HCT116 (cell line): ENCODE results near the gene C14orf93. TPM values are rescaled to one million over a fixed set of nuclear protein-coding genes. Genes with fewer than 3 reads are reported as not detected.
A peak's percentile ranks its signal among the peaks of the same experiment; 100 is the strongest.

Experiments used
- ATAC-seq: fragments of 200-7000 bp; cut with Tn5 transposase; 2 replicates; pipeline ENCODE4 v1.9.1; 2020; ENCODE audit warnings: mild to moderate bottlenecking, moderate library complexity
- BruUV-seq: library from RNA; stranded (reverse); fragments of 400-500 nt; replicated peaks from 2 replicates; lab custom pipeline; 2021; lab: Mats Ljungman, UMichigan
- CTCF ChIA-PET: fragments of 300-600 bp; sonication (Branson Sonifier 250); formaldehyde crosslinking; loops from one replicate; lab custom pipeline; 2021; ENCODE audit warnings: antibody characterized with exemption; lab: Charles Lee
- POLR2A ChIA-PET: fragments of 300-600, 350-600 bp; sonication (Branson Sonifier 250); formaldehyde crosslinking; loops from one replicate; lab custom pipeline; 2021; ENCODE audit warnings: antibody characterized with exemption; lab: Charles Lee
- RAD21 ChIA-PET, 2 experiments: fragments of 300-600 bp; sonication (Branson Sonifier 250); formaldehyde crosslinking; loops; one replicate each; lab custom pipeline; 2023; ENCODE audit warnings: low total read pairs in 2 of 2; ENCODE audit not compliant: uncharacterized antibody in 2 of 2, unreplicated experiment in 2 of 2, low non-redundant PET in 1 of 2; lab: Charles Lee
- DNase-seq: peaks from one replicate; pipeline ENCODE4 v3.0.0-alpha.2; 2010; ENCODE audit warnings: low read depth, low spot score
- H2AFZ ChIP-seq: fragments of 200-600 bp; shearing (Covaris generic), sonication (generic); 2 replicates; pipeline ENCODE4 v1.6.1; 2017; ENCODE audit warnings: low read depth, mixed run types, mixed read lengths, antibody characterized with exemption, low read length; ENCODE audit not compliant: poor library complexity, severe bottlenecking
- H3K27ac ChIP-seq: 2 replicates; pipeline ENCODE4 v1.5.1; 2012; ENCODE audit warnings: low read depth, low read length
- H3K27me3 ChIP-seq: fragments of 200-600 bp; sonication (generic); 2 replicates; pipeline ENCODE4 v1.6.1; 2016; ENCODE audit warnings: mixed run types, low read length, mixed read lengths; ENCODE audit not compliant: insufficient read depth
- H3K36me3 ChIP-seq, 2 experiments: fragments of 200-500 bp in 1 of 2; fragments of 200-600 bp in 1 of 2; sonication (Bioruptor generic) in 1 of 2; sonication (generic) in 1 of 2; 2 replicates each; pipeline versions ENCODE4 v1.5.1 to v1.6.1; 2014 to 2016; ENCODE audit warnings: low read length in 2 of 2, inconsistent platforms in 1 of 2, mixed read lengths in 1 of 2, mixed run types in 1 of 2; ENCODE audit not compliant: insufficient read depth in 2 of 2, control insufficient read depth in 1 of 2
- H3K4me1 ChIP-seq, 2 experiments: fragments of 200-600 bp in 1 of 2; sonication (generic) in 1 of 2; 2 replicates each; pipeline versions ENCODE4 v1.5.1 to v1.6.1; 2012 to 2017; ENCODE audit warnings: low read length in 2 of 2, inconsistent platforms in 1 of 2, mild to moderate bottlenecking in 1 of 2, mixed read lengths in 1 of 2, mixed run types in 1 of 2, moderate library complexity in 1 of 2; ENCODE audit not compliant: insufficient read depth in 2 of 2, control insufficient read depth in 1 of 2
- H3K4me2 ChIP-seq: fragments of 200-600 bp; sonication (generic); 2 replicates; pipeline ENCODE4 v1.6.1; 2017; ENCODE audit warnings: mixed run types, low read length, mixed read lengths
- H3K4me3 ChIP-seq, 2 experiments: fragments of 200-600 bp in 1 of 2; sonication (generic) in 1 of 2; replicated peaks in 1 of 2; 2 replicates each; pipeline ENCODE4 v1.5.1; 2011 to 2016; ENCODE audit warnings: low read length in 2 of 2, control low read depth in 1 of 2, low read depth in 1 of 2, mild to moderate bottlenecking in 1 of 2, mixed read lengths in 1 of 2, mixed run types in 1 of 2
- H3K79me2 ChIP-seq: fragments of 200-600 bp; sonication (generic); 2 replicates; pipeline ENCODE4 v1.6.1; 2017; ENCODE audit warnings: mild to moderate bottlenecking, mixed run types, low read length, moderate library complexity, mixed read lengths; ENCODE audit not compliant: insufficient read depth
- H3K9ac ChIP-seq: fragments of 200-600 bp; sonication (generic); 2 replicates; pipeline ENCODE4 v1.6.1; 2016; ENCODE audit warnings: low read length, mixed read lengths
- H3K9me2 ChIP-seq: fragments of 200-600 bp; sonication (generic), shearing (Covaris generic); 2 replicates; pipeline ENCODE4 v1.6.1; 2017; ENCODE audit warnings: mixed run types, mild to moderate bottlenecking, moderate library complexity; ENCODE audit not compliant: insufficient read depth
- H3K9me3 ChIP-seq, 2 experiments: fragments of 200-500 bp in 1 of 2; fragments of 200-600 bp in 1 of 2; sonication (Bioruptor generic) in 1 of 2; sonication (generic) in 1 of 2; 2 replicates each; pipeline ENCODE4 v1.6.1; 2014 to 2017; ENCODE audit warnings: low read length in 2 of 2, mixed read lengths in 2 of 2, inconsistent platforms in 1 of 2, low read depth in 1 of 2, mild to moderate bottlenecking in 1 of 2, mixed run types in 1 of 2, moderate library complexity in 1 of 2; ENCODE audit not compliant: control insufficient read depth in 1 of 2, insufficient read depth in 1 of 2
- H4K20me1 ChIP-seq: fragments of 200-600 bp; sonication (generic), shearing (Covaris generic); 2 replicates; pipeline ENCODE4 v1.6.1; 2017; ENCODE audit warnings: mixed run types, mild to moderate bottlenecking, moderate library complexity; ENCODE audit not compliant: insufficient read depth
- CBX3 ChIP-seq: IDR thresholded peaks from 2 replicates; pipeline ENCODE4 v1.6.1; 2012; ENCODE audit warnings: low read depth
- EGR1 ChIP-seq: IDR thresholded peaks from 2 replicates; pipeline ENCODE4 v1.6.1; 2012; ENCODE audit warnings: low read depth
- EZH2 ChIP-seq: fragments of 200-600 bp; sonication (generic); IDR thresholded peaks from 2 replicates; pipeline ENCODE4 v1.6.1; 2017; ENCODE audit warnings: antibody characterized with exemption, mixed run types
- EZH2phosphoT487 ChIP-seq: fragments of 200-600 bp; IDR thresholded peaks from 2 replicates; pipeline ENCODE4 v1.6.1; 2018; ENCODE audit warnings: antibody characterized with exemption, borderline replicate concordance
- FOSL1 ChIP-seq: IDR thresholded peaks from 2 replicates; pipeline ENCODE4 v1.6.1; 2012; ENCODE audit warnings: low read depth
- JUND ChIP-seq: IDR thresholded peaks from 2 replicates; pipeline ENCODE4 v1.6.1; 2012
- POLR2A ChIP-seq: IDR thresholded peaks from 2 replicates; pipeline ENCODE4 v1.7.0; 2011; ENCODE audit warnings: borderline replicate concordance; ENCODE audit not compliant: insufficient read depth, insufficient read length; ENCODE audit errors: extremely low read depth
- REST ChIP-seq: IDR thresholded peaks from 2 replicates; pipeline ENCODE4 v1.6.1; 2012; ENCODE audit warnings: low read depth
- SIN3A ChIP-seq: IDR thresholded peaks from 2 replicates; pipeline ENCODE4 v1.6.1; 2012; ENCODE audit warnings: low read depth
- SP1 ChIP-seq: IDR thresholded peaks from 2 replicates; pipeline ENCODE4 v1.6.1; 2012; ENCODE audit warnings: low read depth
- SRF ChIP-seq: IDR thresholded peaks from 2 replicates; pipeline ENCODE4 v1.6.1; 2012; ENCODE audit warnings: low read depth
- TCF7L2 ChIP-seq: IDR thresholded peaks from 2 replicates; pipeline ENCODE4 v1.7.0; 2011; ENCODE audit warnings: borderline replicate concordance, inconsistent platforms; ENCODE audit not compliant: insufficient read depth, insufficient read length; ENCODE audit errors: extremely low read depth
- intact Hi-C: fragments of 100-400 bp; cut with micrococcal nuclease; formaldehyde crosslinking; loops from 2 replicates; pipeline ENCODE4 v1.10.0; 2022
- total RNA-seq: library from RNA; stranded (reverse); gene quantifications from one replicate; pipeline ENCODE4 v1.2.1, GENCODE V29; 2021; ENCODE audit not compliant: unreplicated experiment
- TF ChIP-seq, protein P1 (sequence below): IDR thresholded peaks from 2 replicates; pipeline ENCODE4 v1.6.1; 2012

The C14orf93 gene
- total RNA-seq, 1 experiment from 2014 or later: 13.7 TPM

- peak overlapping the region; percentile 96 for H3K9ac ChIP-seq
- peak overlapping the region; percentile 51 for H3K4me2 ChIP-seq
- no peaks in the 10 kb centered on the region for H3K9me3 ChIP-seq
- CTCF ChIA-PET: interaction anchor here (1.0 to 1.4 kb wide), 2 partner anchors 22 to 49 kb away, joined by 3 to 4 read pairs; no protein-coding TSS in a partner anchor
- H4K20me1 ChIP-seq: no peaks in the 10 kb centered on the region
- peak overlapping the region; percentile 84 to 98 for H3K4me3 ChIP-seq
- no peak for TF ChIP-seq FOSL1
- TF ChIP-seq SRF: 0 out of 2 replicates have a peak, but pooled peaks have one; percentile 27
- TF ChIP-seq CBX3: 0 out of 2 replicates have a peak, but pooled peaks have one; percentile 8
- TF ChIP-seq, all 23 proteins: peak for 2
- DNase-seq (no peak), ATAC-seq (no peak)
- Histone ChIP-seq H3K36me3 (peaks cover 16 to 26% of the 10 kb centered on the region in 2 experiments), H3K27me3 (no peaks in the 10 kb centered on the region), H3K27ac (peak overlapping the region; percentile 84), H2AFZ (peak overlapping the region; percentile 54), H3K79me2 (peaks cover 39% of the 10 kb centered on the region), H3K9me2 (no peaks in the 10 kb centered on the region), H3K4me1 (peaks cover 10 to 18% of the 10 kb centered on the region in 2 experiments; a peak in 3 of 4 replicates)
- ChIA-PET RAD21 (no interaction called here), POLR2A (interaction anchor here (1.2 kb wide), 1 partner anchor 28 kb away, joined by 4 read pairs; no protein-coding TSS in a partner anchor)
- TSS peak; percentile 73 for BruUV-seq
- intact Hi-C loops: no loop called here
Observed at GRCh38 chr14:23035303-23036144, 25.6 kb upstream of the C14orf93 start.

DNA sequence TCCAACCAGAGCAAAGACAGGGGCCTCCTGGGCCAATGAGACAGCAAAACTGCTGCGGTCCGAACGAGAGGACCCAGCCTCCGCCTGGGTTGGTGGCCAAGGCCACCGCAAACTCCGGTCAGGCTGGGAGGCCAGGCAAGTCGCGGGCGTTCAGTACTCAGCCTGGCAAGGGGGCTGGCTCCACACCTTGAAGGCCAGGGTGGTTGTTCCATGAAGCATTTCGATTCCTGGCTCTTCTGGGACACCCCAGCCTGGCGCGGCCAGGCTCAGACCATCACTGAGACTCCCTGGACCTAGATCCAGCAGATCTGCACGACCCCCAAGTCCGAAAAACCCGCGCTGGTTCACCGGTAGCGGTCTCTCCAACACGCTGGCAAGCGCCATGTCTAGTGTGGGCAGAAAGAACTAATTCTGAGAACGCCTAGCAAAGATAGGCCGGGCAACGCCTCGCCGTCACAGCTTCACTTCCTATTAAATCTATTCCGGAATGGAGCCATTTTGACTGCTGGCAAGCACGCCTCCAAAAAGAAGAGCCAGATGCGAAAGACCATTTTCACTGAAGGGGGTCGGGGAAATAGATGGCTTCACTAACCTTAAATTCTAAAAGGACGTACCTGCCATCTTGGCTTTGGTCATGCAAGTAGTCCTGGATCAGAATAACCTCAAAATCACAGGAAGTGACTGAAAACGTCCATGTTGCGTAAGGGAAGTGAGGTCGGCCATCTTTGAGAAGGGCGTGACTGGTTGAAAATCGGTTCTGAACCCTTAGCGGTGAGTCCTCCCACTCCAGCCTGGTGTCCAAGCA, 24.8 kb upstream of the C14orf93 start, which contains the start of gene PSMB5:
Gene PSMB5 (minus strand): TSS at position 403 of the 805 bp plus-strand sequence. CDS start 19 bp downstream, at position 384.
- POLR2A ChIA-PET: interaction anchor here (1.2 kb wide), 1 partner anchor 27 kb away, joined by 4 read pairs; no protein-coding TSS in a partner anchor
- peak within 1 kb of the TSS; percentile 54 for H2AFZ ChIP-seq
- no TSS peak for BruUV-seq
- TF ChIP-seq TCF7L2 (no peak), CBX3 (0 out of 2 replicates have a peak, but pooled peaks have one; percentile 51), POLR2A (peak; percentile 85), SIN3A (peak; percentile 64; the same call in 1 of the 2 replicates), REST (no peak), SP1 (no peak), SRF (no peak; the same call in 1 of the 2 replicates), EGR1 (peak; percentile 96), EZH2phosphoT487 (no peak), EZH2 (no peak), JUND (no peak)
- TF ChIP-seq, protein P1, sequence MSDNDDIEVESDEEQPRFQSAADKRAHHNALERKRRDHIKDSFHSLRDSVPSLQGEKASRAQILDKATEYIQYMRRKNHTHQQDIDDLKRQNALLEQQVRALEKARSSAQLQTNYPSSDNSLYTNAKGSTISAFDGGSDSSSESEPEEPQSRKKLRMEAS: no peak

More for the DNA sequence above, 24.8 kb upstream of the C14orf93 start, which contains the start of gene PSMB5:
- Histone ChIP-seq H3K27ac (peak within 1 kb of the TSS; percentile 84), H3K4me1 (peaks cover 10 to 18% of the 10 kb centered on the region in 2 experiments; a peak in 3 of 4 replicates), H3K4me2 (peak within 1 kb of the TSS; percentile 51), H3K36me3 (peaks cover 16 to 29% of the 10 kb centered on the region in 2 experiments), H3K9me2 (no peaks in the 10 kb centered on the region), H3K9ac (peak within 1 kb of the TSS; percentile 96), H3K4me3 (peak within 1 kb of the TSS; percentile 84 to 98), H4K20me1 (no peaks in the 10 kb centered on the region), H3K79me2 (peaks cover 41% of the 10 kb centered on the region), H3K27me3 (no peaks in the 10 kb centered on the region), H3K9me3 (no peaks in the 10 kb centered on the region)
- RAD21 ChIA-PET: no interaction called here
- CTCF ChIA-PET: interaction anchor here (0.8 to 1.4 kb wide), 3 partner anchors 23 to 48 kb away, joined by 3 to 4 read pairs (median 4); no protein-coding TSS in a partner anchor
- intact Hi-C loops: no loop called here
- DNase-seq: peak; percentile 98
- ATAC-seq: peak; percentile 93
